GM19099 (cell line): ENCODE results near the gene UPP2.

Source experiments
- POLR2A ChIP-seq: IDR thresholded peaks from 3 replicates; pipeline ENCODE4 v1.6.1; 2011; ENCODE audit warnings: low read depth; ENCODE audit not compliant: insufficient read length; ENCODE audit errors: extremely low read depth

The UPP2 gene

DNA sequence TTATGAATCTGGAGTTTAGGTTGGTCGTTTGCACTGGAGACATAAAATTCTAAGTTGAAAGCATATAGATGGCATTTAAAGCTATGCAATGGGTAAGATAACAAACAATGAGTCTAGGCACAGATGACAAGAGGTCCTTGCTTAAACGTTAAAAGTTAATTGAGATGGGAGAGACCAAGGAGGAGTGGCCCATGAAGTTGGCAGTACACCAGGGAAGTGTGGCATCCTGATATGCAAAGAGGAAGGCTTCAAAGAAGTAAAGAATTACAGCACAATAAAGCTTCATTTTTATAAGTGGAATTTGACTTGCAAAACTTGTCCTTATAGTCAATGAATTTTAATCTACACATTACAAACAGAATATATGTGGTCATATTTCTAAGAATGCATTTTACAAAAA is 23.2 kb downstream of the UPP2 start:
- no peak for TF ChIP-seq POLR2A

- TF ChIP-seq POLR2A: no peak
Measured at GRCh38 chr2:158125756-158126498, 24.3 kb downstream of the UPP2 start.

DNA sequence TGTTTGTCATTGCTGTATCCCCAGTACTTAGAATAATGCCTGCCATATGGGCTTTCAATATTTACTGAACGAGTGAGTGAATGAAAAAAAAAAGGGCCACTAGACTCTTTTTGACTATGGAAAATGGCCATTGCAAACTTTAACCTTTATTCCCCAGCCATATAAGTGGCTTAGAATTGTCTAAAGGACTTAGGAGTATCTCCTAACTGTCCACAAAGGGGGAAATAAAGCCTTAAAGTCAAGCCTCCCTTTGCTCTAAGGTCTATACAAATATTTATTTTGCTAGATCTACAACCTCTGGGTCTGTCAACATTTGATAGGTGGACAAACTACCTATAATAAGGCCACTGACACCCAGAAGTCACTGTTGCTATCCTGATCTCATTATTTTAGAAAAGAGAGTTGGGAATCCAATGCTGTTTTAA is 25.7 kb downstream of the UPP2 start:
- TF ChIP-seq POLR2A: no peak

DNA sequence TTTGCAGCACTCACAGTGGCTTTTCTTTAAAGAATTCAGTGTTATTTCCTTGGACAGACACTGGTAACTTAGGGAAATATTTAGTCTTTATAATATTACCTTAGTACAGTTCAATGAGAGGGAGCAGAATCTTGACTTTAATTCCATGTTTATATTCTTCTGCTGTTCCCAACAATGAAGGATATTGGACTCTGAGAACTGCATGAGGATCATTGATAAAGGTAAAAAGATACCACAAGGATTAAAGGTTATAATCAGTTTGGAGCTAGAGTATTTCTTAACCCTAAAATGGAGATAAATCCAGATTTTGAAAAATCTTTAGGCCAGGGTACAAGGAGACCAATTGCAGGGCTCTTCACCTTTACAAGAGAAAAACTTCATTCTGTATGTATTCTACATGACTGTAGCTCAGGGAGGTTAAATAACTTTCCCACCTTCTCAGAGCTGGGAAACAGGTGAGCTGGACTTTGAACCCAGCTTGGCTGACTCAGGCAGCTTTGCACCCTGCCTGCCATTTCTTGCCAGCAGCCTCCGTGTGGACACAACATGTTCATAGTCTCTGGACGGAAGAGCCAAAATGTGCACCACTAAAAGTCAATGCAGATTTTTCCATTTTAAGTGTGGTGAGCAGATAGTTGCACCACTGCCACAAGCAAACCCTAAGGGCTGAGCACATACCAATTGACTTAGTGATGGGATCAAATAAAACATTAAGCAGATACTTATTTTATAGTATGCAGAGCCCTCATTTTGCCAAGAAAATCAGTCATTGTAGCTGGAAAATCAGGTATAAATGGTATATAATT is 26.7 kb downstream of the UPP2 start:
- no peak for TF ChIP-seq POLR2A

DNA sequence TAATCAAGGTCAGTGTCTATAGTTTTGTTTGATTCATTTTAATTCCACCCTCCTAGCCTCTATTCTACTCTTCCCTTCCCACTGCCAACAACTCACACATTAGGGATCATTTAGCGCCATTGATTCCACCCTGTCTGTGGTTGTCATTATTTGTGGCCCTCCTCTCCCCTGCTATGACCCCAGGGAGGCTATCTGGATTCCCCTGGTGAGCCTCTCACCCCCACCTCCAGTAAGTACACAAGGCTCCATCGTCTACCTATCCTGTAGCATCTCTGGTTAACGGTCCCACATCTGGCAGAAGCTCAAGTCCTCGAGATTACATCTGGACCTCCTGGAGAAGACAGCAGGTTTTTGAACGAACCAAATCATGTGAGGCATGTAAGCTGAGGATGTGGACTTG is 27.4 kb downstream of the UPP2 start:
- no peak for TF ChIP-seq POLR2A

DNA sequence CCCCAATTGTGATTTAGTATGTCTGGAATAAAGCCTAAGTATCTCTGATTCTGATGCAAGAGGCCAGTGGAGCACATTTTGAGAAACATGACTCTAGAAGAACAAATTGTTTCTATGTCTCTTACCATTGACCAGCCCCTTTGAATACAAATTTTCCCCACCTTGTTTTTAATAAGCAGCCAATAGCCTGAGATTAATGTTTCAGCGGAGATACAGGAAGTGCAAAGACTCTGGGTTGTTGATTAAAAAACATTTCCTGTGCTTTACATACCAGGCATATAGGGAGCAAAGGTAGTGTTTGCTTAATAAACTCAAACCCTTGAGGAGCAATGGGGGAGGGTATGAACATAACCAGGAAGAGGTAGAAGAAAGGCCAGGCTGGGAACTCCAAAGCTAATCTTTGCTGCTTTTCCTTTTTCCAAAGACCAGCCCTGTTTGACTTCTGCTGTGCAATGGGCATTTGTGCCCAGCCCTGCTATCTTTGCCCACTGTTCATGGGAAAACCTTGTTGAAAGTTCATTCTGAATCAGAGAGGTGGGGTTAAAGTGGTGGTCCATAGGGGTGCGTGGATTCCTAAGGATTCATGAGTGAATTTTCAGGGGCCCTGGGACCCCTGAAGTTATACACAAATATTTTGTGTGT is 29.3 kb downstream of the UPP2 start:
- TF ChIP-seq POLR2A: no peak

DNA sequence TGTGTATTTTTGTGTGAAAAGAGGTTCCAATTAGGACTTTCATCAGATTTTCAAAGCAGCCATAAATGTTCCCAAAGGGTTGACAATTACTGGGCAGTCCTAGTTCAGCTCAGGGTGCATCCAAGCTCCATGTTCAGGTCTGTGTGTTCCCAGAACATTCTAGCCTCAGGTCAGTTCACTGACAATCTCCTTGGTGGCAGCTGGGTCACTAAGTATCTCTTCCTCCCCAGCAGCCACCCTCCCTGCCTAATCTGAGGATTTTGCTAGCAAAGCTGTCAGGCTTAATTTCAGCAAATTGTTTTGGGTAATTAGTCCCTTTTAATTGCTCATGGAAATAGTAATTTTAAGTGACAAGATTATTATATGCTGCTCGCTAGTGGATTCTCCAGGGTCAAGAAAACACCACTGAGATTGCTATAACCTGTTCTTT is 29.8 kb downstream of the UPP2 start:
- no peak for TF ChIP-seq POLR2A

DNA sequence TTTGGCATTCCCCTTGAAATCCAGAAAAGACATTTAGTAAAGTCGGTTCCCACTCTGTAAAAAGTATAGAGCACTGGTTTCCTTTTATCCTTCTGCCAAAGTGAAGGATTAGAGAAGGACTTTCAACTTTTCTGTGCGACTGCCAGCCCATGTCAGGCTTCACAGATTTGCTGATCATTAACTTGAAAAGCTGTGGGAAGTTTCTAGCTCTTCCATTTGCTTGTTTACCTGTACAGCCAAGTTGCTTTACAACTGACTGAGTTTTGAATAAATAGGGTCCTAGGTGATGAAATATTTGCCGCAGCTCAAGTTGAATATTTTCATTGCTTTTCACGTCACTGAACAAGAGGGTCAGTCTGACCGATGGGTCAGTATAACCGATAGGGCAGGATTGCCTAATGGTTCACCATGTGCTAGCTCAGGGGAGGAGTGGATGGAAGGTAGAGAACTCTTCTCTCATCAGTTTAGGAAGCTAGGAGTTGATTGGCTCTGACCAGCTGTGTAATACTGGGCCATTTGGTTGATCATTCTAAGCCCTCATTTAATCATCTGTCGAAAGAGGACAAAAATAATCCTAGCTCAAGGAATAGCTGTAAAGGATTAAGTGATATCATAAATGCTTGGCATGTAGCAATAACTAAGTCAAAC is 30.4 kb downstream of the UPP2 start:
- no peak for TF ChIP-seq POLR2A

DNA sequence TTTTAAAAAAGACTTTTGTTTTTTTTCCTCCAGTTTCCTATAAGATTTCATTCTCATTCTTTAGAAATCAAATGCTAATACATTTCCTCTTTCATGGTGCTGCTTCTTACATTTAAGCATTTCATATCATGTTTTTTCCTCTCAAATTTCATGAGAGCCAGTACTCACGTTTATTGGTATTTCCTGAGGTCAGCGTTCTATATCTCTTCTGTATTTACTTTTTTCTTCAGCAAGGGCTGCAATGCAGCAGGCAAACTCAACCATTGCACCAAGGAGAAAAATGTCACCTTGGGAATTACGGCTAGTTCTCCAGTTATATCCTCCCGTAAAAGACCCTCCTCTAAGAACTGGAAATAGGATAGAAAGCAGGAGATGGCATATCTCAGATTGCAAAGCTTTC is 32.4 kb downstream of the UPP2 start:
- no peak for TF ChIP-seq POLR2A

GRCh38 chr2:158134655-158135054 is 33.0 kb downstream of the UPP2 start:
- no peak for TF ChIP-seq POLR2A

DNA sequence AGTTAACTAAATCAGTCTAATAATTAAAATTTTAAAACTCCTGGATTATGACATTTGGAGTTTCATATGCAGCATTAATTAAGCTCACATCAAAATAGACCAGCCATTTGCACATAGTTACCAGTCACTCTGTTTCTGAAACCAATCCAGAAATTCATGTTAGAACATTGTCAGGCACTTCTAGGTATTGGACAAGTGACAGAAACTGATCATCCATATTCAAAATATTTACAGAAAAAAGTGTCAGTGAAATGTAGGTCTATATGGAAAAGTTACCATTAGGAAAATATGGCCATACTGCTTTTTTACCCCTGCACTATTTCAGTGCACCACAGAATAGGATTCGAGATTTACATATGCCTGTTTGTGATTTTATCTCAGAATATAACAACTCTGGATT is 33.4 kb downstream of the UPP2 start:
- no peak for TF ChIP-seq POLR2A

DNA sequence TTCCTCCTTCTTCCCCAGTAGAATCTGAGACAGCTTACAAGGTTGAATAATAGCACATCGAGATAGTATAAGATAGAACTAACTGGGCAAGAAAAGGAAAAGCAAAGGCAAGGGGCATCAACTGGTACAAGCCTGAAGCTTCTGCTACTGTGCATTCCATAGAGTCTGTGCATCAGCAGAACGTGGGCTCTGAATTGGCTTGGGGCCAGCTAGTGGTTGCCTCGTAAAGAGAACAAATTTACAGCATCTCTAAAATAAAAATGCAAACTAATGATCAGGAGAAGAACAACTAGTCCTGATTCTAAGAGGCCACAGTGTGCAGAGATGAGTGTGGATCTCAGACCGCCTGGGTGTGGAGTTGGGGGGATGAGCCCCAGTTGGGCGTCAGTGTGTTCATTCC is 36.6 kb downstream of the UPP2 start:
- no peak for TF ChIP-seq POLR2A

DNA sequence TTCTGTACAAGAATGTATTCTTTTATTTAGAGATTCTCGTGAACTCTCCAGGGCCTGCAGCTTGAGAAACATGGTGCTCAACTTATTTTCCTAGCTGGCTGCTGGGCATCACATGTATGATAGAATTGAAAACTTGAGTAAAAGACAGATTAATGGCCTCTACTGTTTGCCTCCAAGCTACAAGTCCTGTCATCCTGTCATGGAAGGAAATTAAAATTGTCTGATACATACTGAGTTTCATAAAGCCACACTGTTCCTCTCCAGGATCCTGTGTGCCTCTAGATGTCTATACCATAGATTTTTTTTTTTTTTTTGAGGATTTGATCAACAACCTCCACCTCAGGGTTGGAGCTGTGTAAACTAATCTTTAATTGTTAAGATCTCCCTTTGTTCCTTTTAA is 38.5 kb downstream of the UPP2 start:
- no peak for TF ChIP-seq POLR2A

DNA sequence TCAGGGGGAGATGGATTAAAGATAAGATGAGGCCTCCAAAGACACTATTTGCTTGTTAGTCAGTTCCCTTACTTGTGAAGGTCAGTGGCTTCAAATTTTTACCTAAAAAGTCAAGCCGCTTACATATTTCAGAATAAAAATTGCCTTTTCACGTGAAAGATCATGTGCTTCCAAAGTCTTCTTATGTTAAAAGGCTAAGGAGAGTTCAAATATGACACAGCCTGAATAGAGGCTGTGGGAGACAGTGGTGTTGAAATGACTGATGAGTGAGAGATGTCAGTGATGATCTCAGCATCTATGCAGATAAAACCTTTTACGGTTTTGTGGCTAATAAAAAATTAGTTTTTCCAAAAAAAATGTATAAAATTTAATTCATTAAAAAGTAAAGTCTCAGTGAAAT is 40.5 kb downstream of the UPP2 start:
- no peak for TF ChIP-seq POLR2A
